SK-N-SH (cell line): ENCODE measurements around the gene WNK2. TPM values are rescaled to one million over a fixed set of nuclear protein-coding genes. Genes with fewer than 3 reads are reported as not detected.

ENCODE experiments used
- CTCF ChIA-PET: fragments of 300-600, 350-600 bp; formaldehyde crosslinking; extraction: SDS; loops from one replicate; lab custom pipeline; 2021; lab: Yijun Ruan, JAX
- POLR2A ChIA-PET: fragments of 350-600 bp; sonication (Branson Sonifier 250); formaldehyde crosslinking; extraction: SDS; loops from one replicate; lab custom pipeline; 2020; ENCODE audit warnings: antibody characterized with exemption, inconsistent platforms; lab: Yijun Ruan, JAX
- DNase-seq: peaks from one replicate; pipeline ENCODE4 v3.0.0; 2012
- H2AFZ ChIP-seq: fragments of 200-600 bp; sonication (generic); 2 replicates; pipeline ENCODE4 v1.8.1; 2016; ENCODE audit warnings: antibody characterized with exemption, mild to moderate bottlenecking, low read depth
- H3F3A ChIP-seq: fragments of 200-600 bp; sonication (generic); replicated peaks from 2 replicates; pipeline ENCODE3; 2016; ENCODE audit warnings: antibody characterized with exemption, mild to moderate bottlenecking; ENCODE audit not compliant: insufficient read depth
- H3K27ac ChIP-seq, 2 experiments: fragments of 200-500 bp in 1 of 2; fragments of 200-600 bp in 1 of 2; sonication (Bioruptor generic) in 1 of 2; sonication (generic), shearing (Covaris generic) in 1 of 2; 2 replicates each; pipeline versions ENCODE4 v1.5.1 to v1.6.1; 2014 to 2016; ENCODE audit warnings: low read depth in 2 of 2, inconsistent platforms in 1 of 2, low read length in 1 of 2, mild to moderate bottlenecking in 1 of 2, mixed read lengths in 1 of 2
- H3K27me3 ChIP-seq: fragments of 200-600 bp; sonication (generic), shearing (Covaris generic); 2 replicates; pipeline ENCODE4 v1.6.1; 2016; ENCODE audit warnings: mixed run types; ENCODE audit not compliant: insufficient read depth
- H3K36me3 ChIP-seq, 2 experiments: fragments of 200-500 bp in 1 of 2; fragments of 200-600 bp in 1 of 2; sonication (Bioruptor generic) in 1 of 2; sonication (generic) in 1 of 2; replicated peaks in 1 of 2; 2 replicates each; pipeline versions ENCODE3 to v1.5.1; 2014 to 2016; ENCODE audit warnings: low read length in 1 of 2, mild to moderate bottlenecking in 1 of 2; ENCODE audit not compliant: insufficient read depth in 2 of 2, control insufficient read depth in 1 of 2
- H3K4me1 ChIP-seq, 2 experiments: fragments of 200-500 bp in 1 of 2; fragments of 200-600 bp in 1 of 2; sonication (Bioruptor generic) in 1 of 2; sonication (generic), shearing (Covaris generic) in 1 of 2; 2 replicates each; pipeline versions ENCODE4 v1.5.1 to v1.6.1; 2014 to 2016; ENCODE audit warnings: low read depth in 1 of 2, low read length in 1 of 2, mixed run types in 1 of 2; ENCODE audit not compliant: insufficient read depth in 2 of 2, control insufficient read depth in 1 of 2
- H3K4me2 ChIP-seq: fragments of 200-600 bp; sonication (generic), shearing (Covaris generic); 2 replicates; pipeline ENCODE4 v1.6.1; 2017; ENCODE audit warnings: mixed run types
- H3K4me3 ChIP-seq, 2 experiments: fragments of 200-500 bp in 1 of 2; fragments of 200-600 bp in 1 of 2; sonication (Bioruptor generic) in 1 of 2; sonication (generic), shearing (Covaris generic) in 1 of 2; 2 replicates each; pipeline versions ENCODE4 v1.5.1 to v1.8.1; 2014 to 2016; ENCODE audit warnings: low read depth in 2 of 2, inconsistent platforms in 1 of 2, low read length in 1 of 2, mild to moderate bottlenecking in 1 of 2, mixed read lengths in 1 of 2, moderate library complexity in 1 of 2
- H3K79me2 ChIP-seq: fragments of 200-600 bp; sonication (generic); 2 replicates; pipeline ENCODE4 v1.8.1; 2017; ENCODE audit warnings: mild to moderate bottlenecking; ENCODE audit not compliant: insufficient read depth
- H3K9ac ChIP-seq: fragments of 200-600 bp; sonication (generic); 2 replicates; pipeline ENCODE4 v1.6.1; 2017; ENCODE audit warnings: mixed run types
- H3K9me2 ChIP-seq: fragments of 200-600 bp; sonication (generic); 2 replicates; pipeline ENCODE4 v1.6.1; 2017; ENCODE audit warnings: mixed run types
- H3K9me3 ChIP-seq: fragments of 200-600 bp; sonication (generic); 2 replicates; pipeline ENCODE4 v1.6.1; 2017; ENCODE audit warnings: mixed run types, mild to moderate bottlenecking, moderate library complexity
- H4K20me1 ChIP-seq: fragments of 200-600 bp; sonication (generic); 2 replicates; pipeline ENCODE4 v1.6.1; 2017; ENCODE audit warnings: mild to moderate bottlenecking, mixed run types; ENCODE audit not compliant: insufficient read depth
- CTCF ChIP-seq: fragments of 200-600 bp; sonication (generic); IDR thresholded peaks from 2 replicates; pipeline ENCODE4 v1.6.1; 2017; ENCODE audit warnings: antibody characterized with exemption, mild to moderate bottlenecking, moderate library complexity
- ELF1 ChIP-seq: IDR thresholded peaks from 2 replicates; pipeline ENCODE4 v1.4.0; 2012
- EZH2phosphoT487 ChIP-seq: fragments of 200-600 bp; sonication (generic); IDR thresholded peaks from 2 replicates; pipeline ENCODE4 v1.6.1; 2017; ENCODE audit warnings: low read depth, mixed run types, mild to moderate bottlenecking, antibody characterized with exemption, moderate library complexity, borderline replicate concordance
- FOSL2 ChIP-seq: IDR thresholded peaks from 2 replicates; pipeline ENCODE4 v1.4.0; 2012; ENCODE audit warnings: low read depth, mild to moderate bottlenecking, moderate library complexity, borderline replicate concordance
- GABPA ChIP-seq: IDR thresholded peaks from 2 replicates; pipeline ENCODE4 v1.4.0; 2012; ENCODE audit warnings: low read depth, mild to moderate bottlenecking
- MEF2A ChIP-seq: IDR thresholded peaks from 2 replicates; pipeline ENCODE4 v1.4.0; 2012; ENCODE audit warnings: low read depth, borderline replicate concordance
- POLR2AphosphoS5 ChIP-seq: IDR thresholded peaks from 2 replicates; pipeline ENCODE4 v1.6.1; 2012; ENCODE audit warnings: low read depth, low read length
- RFX5 ChIP-seq: IDR thresholded peaks from 2 replicates; pipeline ENCODE4 v1.6.1; 2012; ENCODE audit warnings: mild to moderate bottlenecking, improper control_type of control experiment, low read length
- SIN3A ChIP-seq: IDR thresholded peaks from 2 replicates; pipeline ENCODE4 v1.6.1; 2012; ENCODE audit warnings: low read depth, mild to moderate bottlenecking, low read length, moderate library complexity, borderline replicate concordance
- USF2 ChIP-seq: fragments of 150-350 bp; IDR thresholded peaks from 2 replicates; pipeline ENCODE4 v1.6.1; 2017; ENCODE audit warnings: antibody characterized with exemption, low read length, low read depth, borderline replicate concordance
- ZBTB33 ChIP-seq: IDR thresholded peaks from 2 replicates; pipeline ENCODE4 v1.4.0; 2012; ENCODE audit warnings: low read depth, borderline replicate concordance
- WGBS: methylation state at CpG from one replicate; pipeline ENCODE4 v1.1.6; 2017; ENCODE audit warnings: low lambda C conversion rate; 5-methylcytosine and 5-hydroxymethylcytosine counted together
- polyA plus RNA-seq, 3 experiments: library from polyadenylated mRNA; depleted of rRNA; stranded (reverse); fragments of >200 nt; gene quantifications; 2 replicates each; pipeline ENCODE4 v1.2.3, GENCODE V29; 2012

Gene WNK2
- polyA plus RNA-seq, 1 of the 3 experiments (the other 2 are of a cell fraction), result 0.12 TPM

GRCh38 chr9:93189369-93190132 is 5.6 kb downstream of the WNK2 start (continued):
- TF ChIP-seq MEF2A, result no peak
- no peak for TF ChIP-seq SIN3A
- TF ChIP-seq FOSL2, result no peak
- no peak for TF ChIP-seq ZBTB33
- no peak for TF ChIP-seq EZH2phosphoT487
- TF ChIP-seq GABPA, result no peak

GRCh38 chr9:93190133-93190525 is 6.2 kb downstream of the WNK2 start:
- WGBS, result 59% methylated on average over 4 of the region's 12 CpGs
- no peak for DNase-seq
- Histone ChIP-seq H2AFZ (no peak overlapping the region), H3K79me2 (no peaks in the 10 kb centered on the region)
- TF ChIP-seq CTCF (no peak), RFX5 (no peak), FOSL2 (no peak), USF2 (no peak), ELF1 (no peak), POLR2AphosphoS5 (no peak)
- TF ChIP-seq, all 33 proteins: peak for 0
- H3K9me2 ChIP-seq, result no peaks in the 10 kb centered on the region
- peaks cover 0 to 57% of the 10 kb centered on the region in 2 experiments; a peak in 2 of 4 replicates for H3K4me1 ChIP-seq
- ChIA-PET POLR2A (no interaction called here), CTCF (no interaction called here)
- H3K9ac ChIP-seq, result no peak overlapping the region
- H3F3A ChIP-seq, result no peaks in the 10 kb centered on the region
- H3K27ac ChIP-seq, result no peak overlapping the region
- H3K36me3 ChIP-seq, result no peaks in the 10 kb centered on the region
- H3K4me3 ChIP-seq, result no peak overlapping the region
- no peaks in the 10 kb centered on the region for H4K20me1 ChIP-seq
- H3K4me2 ChIP-seq, result no peak overlapping the region
- no peaks in the 10 kb centered on the region for H3K9me3 ChIP-seq
- no peaks in the 10 kb centered on the region for H3K27me3 ChIP-seq
